ENCODE results near the gene STYXL1. TPM values are rescaled to one million over a fixed set of nuclear protein-coding genes. Genes with fewer than 3 reads are reported as not detected.

Gene STYXL1
- total and polyA plus RNA-seq, 2 donors (not counting 1 experiment from before 2014, with no cell fraction given): 49.0 to 49.8 TPM

- TF ChIP-seq CTCF (conservative IDR thresholded peaks at IDR 0.05 in 1 of 2, IDR thresholded peaks at IDR 0.05 in 1 of 2; ENCODE audit: low read depth in 1 of 2, low read length in 2 of 2) (no peak), EZH2 (IDR thresholded peaks at IDR 0.05; ENCODE audit: low read length, missing control alignments) (no peak)
- no peak overlapping the region for H3K4me2 ChIP-seq (ENCODE audit: extremely low read depth, insufficient read depth, low read length)
- H3K27me3 ChIP-seq (ENCODE audit: control insufficient read depth, insufficient read depth, low read length): no peaks in the 10 kb centered on the region
- no peaks in the 10 kb centered on the region for H4K20me1 ChIP-seq (ENCODE audit: control insufficient read depth, extremely low read depth, insufficient read depth, low read length)
- DNase-seq (ENCODE audit: low read depth in 2 of 2): no peak
- H3K27ac ChIP-seq (ENCODE audit: insufficient read depth, low read length): no peak overlapping the region
- H3K4me3 ChIP-seq (replicated peaks in 1 of 4; ENCODE audit: control extremely low read depth in 1 of 4, insufficient read depth in 1 of 4, low read depth in 3 of 4, low read length in 4 of 4): no peak overlapping the region
- H3K9ac ChIP-seq (ENCODE audit: insufficient read depth, low read length): no peak overlapping the region
- H3K4me1 ChIP-seq (ENCODE audit: control insufficient read depth, extremely low read depth, insufficient read depth, low read length): peaks cover 3% of the 10 kb centered on the region
- peaks cover 8% of the 10 kb centered on the region for H3K36me3 ChIP-seq (ENCODE audit: control insufficient read depth, insufficient read depth, low read length)
- H2AFZ ChIP-seq (ENCODE audit: low read length): no peak overlapping the region
- H3K79me2 ChIP-seq (ENCODE audit: control insufficient read depth, insufficient read depth, low read length): peaks cover 1% of the 10 kb centered on the region
- H3K9me3 ChIP-seq (ENCODE audit: control insufficient read depth, insufficient read depth, low read depth, low read length): no peaks in the 10 kb centered on the region
These were observed 94.4 kb downstream of the STYXL1 start for GRCh38 chr7:75953431-75953830.

- DNase-seq (ENCODE audit: low read depth in 2 of 2): peak; percentile 47 to 84
- TF ChIP-seq CTCF (conservative IDR thresholded peaks at IDR 0.05 in 1 of 2, IDR thresholded peaks at IDR 0.05 in 1 of 2; ENCODE audit: low read depth in 1 of 2, low read length in 2 of 2) (no peak), EZH2 (IDR thresholded peaks at IDR 0.05; ENCODE audit: low read length, missing control alignments) (no peak)
- peak overlapping the region; percentile 26 for H3K27ac ChIP-seq (ENCODE audit: insufficient read depth, low read length)
These were observed 96.3 kb downstream of the STYXL1 start for GRCh38 chr7:75951506-75951905.

GRCh38 chr7:75950111-75950681 lies 97.6 kb downstream of the STYXL1 start:
- no peak overlapping the region for H2AFZ ChIP-seq (ENCODE audit: low read length)
- peak overlapping the region; percentile 32 for H3K27ac ChIP-seq (ENCODE audit: insufficient read depth, low read length)
- H3K79me2 ChIP-seq (ENCODE audit: control insufficient read depth, insufficient read depth, low read length): peaks cover 1% of the 10 kb centered on the region
- H3K9ac ChIP-seq (ENCODE audit: insufficient read depth, low read length): no peak overlapping the region
- no peak overlapping the region for H3K4me2 ChIP-seq (ENCODE audit: extremely low read depth, insufficient read depth, low read length)
- H3K9me3 ChIP-seq (ENCODE audit: control insufficient read depth, insufficient read depth, low read depth, low read length): no peaks in the 10 kb centered on the region
- no peaks in the 10 kb centered on the region for H3K27me3 ChIP-seq (ENCODE audit: control insufficient read depth, insufficient read depth, low read length)
- H3K36me3 ChIP-seq (ENCODE audit: control insufficient read depth, insufficient read depth, low read length): no peaks in the 10 kb centered on the region
- TF ChIP-seq CTCF (conservative IDR thresholded peaks at IDR 0.05 in 1 of 2, IDR thresholded peaks at IDR 0.05 in 1 of 2; ENCODE audit: low read depth in 1 of 2, low read length in 2 of 2) (no peak), EZH2 (IDR thresholded peaks at IDR 0.05; ENCODE audit: low read length, missing control alignments) (no peak)
- no peaks in the 10 kb centered on the region for H4K20me1 ChIP-seq (ENCODE audit: control insufficient read depth, extremely low read depth, insufficient read depth, low read length)
- H3K4me1 ChIP-seq (ENCODE audit: control insufficient read depth, extremely low read depth, insufficient read depth, low read length): peaks cover 3% of the 10 kb centered on the region
- DNase-seq (ENCODE audit: low read depth in 2 of 2): no peak
- H3K4me3 ChIP-seq (replicated peaks in 1 of 4; ENCODE audit: control extremely low read depth in 1 of 4, insufficient read depth in 1 of 4, low read depth in 3 of 4, low read length in 4 of 4): no peak overlapping the region

More at GRCh38 chr7:75951506-75951905, 96.3 kb downstream of the STYXL1 start:
- H3K27me3 ChIP-seq (ENCODE audit: control insufficient read depth, insufficient read depth, low read length): no peaks in the 10 kb centered on the region
- H3K9ac ChIP-seq (ENCODE audit: insufficient read depth, low read length): no peak overlapping the region
- H3K4me1 ChIP-seq (ENCODE audit: control insufficient read depth, extremely low read depth, insufficient read depth, low read length): peaks cover 3% of the 10 kb centered on the region
- peaks cover 1% of the 10 kb centered on the region for H3K79me2 ChIP-seq (ENCODE audit: control insufficient read depth, insufficient read depth, low read length)
- H2AFZ ChIP-seq (ENCODE audit: low read length): no peak overlapping the region
- H3K36me3 ChIP-seq (ENCODE audit: control insufficient read depth, insufficient read depth, low read length): peaks cover 6% of the 10 kb centered on the region
- H4K20me1 ChIP-seq (ENCODE audit: control insufficient read depth, extremely low read depth, insufficient read depth, low read length): no peaks in the 10 kb centered on the region
- no peaks in the 10 kb centered on the region for H3K9me3 ChIP-seq (ENCODE audit: control insufficient read depth, insufficient read depth, low read depth, low read length)
- H3K4me2 ChIP-seq (ENCODE audit: extremely low read depth, insufficient read depth, low read length): no peak overlapping the region
- no peak overlapping the region for H3K4me3 ChIP-seq (replicated peaks in 1 of 4; ENCODE audit: control extremely low read depth in 1 of 4, insufficient read depth in 1 of 4, low read depth in 3 of 4, low read length in 4 of 4)

Data from fibroblast of lung (primary cell).